IMR-90 (cell line): ENCODE data around the gene DNMT1. TPM values are rescaled to one million over a fixed set of nuclear protein-coding genes. Genes with fewer than 3 reads are reported as not detected.

Experiments
- ATAC-seq: fragments of 200-7000 bp; cut with Tn5 transposase; 2 replicates; pipeline ENCODE4 v1.9.1; 2020; ENCODE audit warnings: low read depth, mild to moderate bottlenecking, moderate library complexity
- BruUV-seq: library from RNA; stranded (reverse); fragments of 400-500 nt; replicated peaks from 2 replicates; lab custom pipeline; 2021; lab: Mats Ljungman, UMichigan
- CTCF ChIA-PET: fragments of 300-600 bp; formaldehyde crosslinking; extraction: SDS; loops from one replicate; lab custom pipeline; 2021; ENCODE audit warnings: antibody characterized with exemption; lab: Yijun Ruan, JAX
- POLR2A ChIA-PET: fragments of 300-600 bp; sonication (Branson Sonifier 250); formaldehyde crosslinking; loops from one replicate; lab custom pipeline; 2022; ENCODE audit warnings: antibody characterized with exemption; ENCODE audit not compliant: unreplicated experiment; lab: Charles Lee
- DNase-seq: peaks from one replicate; pipeline ENCODE4 v3.0.0; 2013
- H2AFZ ChIP-seq: replicated peaks from 2 replicates; pipeline ENCODE3; 2013; ENCODE audit warnings: low read length, mild to moderate bottlenecking; ENCODE audit not compliant: poor library complexity
- H2AK5ac ChIP-seq: 2 replicates; pipeline ENCODE4 v1.6.1; 2013; ENCODE audit warnings: low read depth, low read length, inconsistent platforms
- H2AK9ac ChIP-seq: replicated peaks from 2 replicates; pipeline ENCODE3; 2013; ENCODE audit warnings: mild to moderate bottlenecking, low read depth, low read length, moderate library complexity; ENCODE audit not compliant: poor library complexity
- H2BK120ac ChIP-seq: 2 replicates; pipeline ENCODE4 v1.6.1; 2013; ENCODE audit warnings: low read depth, low read length, inconsistent platforms
- H2BK15ac ChIP-seq: 3 replicates; pipeline ENCODE4 v1.6.1; 2013; ENCODE audit warnings: low read depth, low read length, inconsistent platforms
- H2BK20ac ChIP-seq: 2 replicates; pipeline ENCODE4 v1.6.1; 2013; ENCODE audit warnings: low read depth, mild to moderate bottlenecking, inconsistent platforms, low read length, moderate library complexity
- H2BK5ac ChIP-seq: 2 replicates; pipeline ENCODE4 v1.6.1; 2013; ENCODE audit warnings: mild to moderate bottlenecking, low read depth, low read length, inconsistent platforms; ENCODE audit not compliant: poor library complexity, severe bottlenecking
- H3K14ac ChIP-seq: replicated peaks from 2 replicates; pipeline ENCODE4 v1.6.1; 2013; ENCODE audit warnings: low read depth, low read length, inconsistent platforms
- H3K18ac ChIP-seq: 2 replicates; pipeline ENCODE4 v1.6.1; 2013; ENCODE audit warnings: low read depth, low read length, control low read depth
- H3K23ac ChIP-seq: 2 replicates; pipeline ENCODE4 v1.6.1; 2013; ENCODE audit warnings: low read depth, low read length, inconsistent platforms
- H3K27ac ChIP-seq: 2 replicates; pipeline ENCODE4 v1.5.1; 2013; ENCODE audit warnings: mild to moderate bottlenecking, control low read depth, low read length; ENCODE audit not compliant: insufficient read depth
- H3K27me3 ChIP-seq: 2 replicates; pipeline ENCODE4 v1.6.1; 2013; ENCODE audit warnings: low read length; ENCODE audit not compliant: control insufficient read depth, insufficient read depth
- H3K36me3 ChIP-seq: 2 replicates; pipeline ENCODE4 v1.6.1; 2013; ENCODE audit warnings: low read length, mixed read lengths; ENCODE audit not compliant: control insufficient read depth, insufficient read depth
- H3K4ac ChIP-seq: 2 replicates; pipeline ENCODE4 v1.6.1; 2013; ENCODE audit warnings: low read depth, low read length, inconsistent platforms
- H3K4me1 ChIP-seq: 2 replicates; pipeline ENCODE4 v1.6.1; 2013; ENCODE audit warnings: low read length, mixed read lengths; ENCODE audit not compliant: control insufficient read depth, insufficient read depth
- H3K4me2 ChIP-seq: 2 replicates; pipeline ENCODE4 v1.6.1; 2013; ENCODE audit warnings: low read depth, mild to moderate bottlenecking, control low read depth, low read length, moderate library complexity
- H3K4me3 ChIP-seq: 2 replicates; pipeline ENCODE4 v1.5.1; 2013; ENCODE audit warnings: low read depth, mild to moderate bottlenecking, control low read depth, low read length, moderate library complexity; ENCODE audit not compliant: insufficient read depth
- H3K56ac ChIP-seq: 2 replicates; pipeline ENCODE4 v1.6.1; 2013; ENCODE audit warnings: low read length, inconsistent platforms; ENCODE audit not compliant: insufficient read depth; ENCODE audit errors: extremely low read depth
- H3K79me1 ChIP-seq, 2 experiments: 2 replicates each; pipeline ENCODE4 v1.6.1; 2013; ENCODE audit warnings: low read length in 2 of 2, inconsistent platforms in 1 of 2, low read depth in 1 of 2
- H3K9ac ChIP-seq: 2 replicates; pipeline ENCODE4 v1.6.1; 2013; ENCODE audit warnings: low read depth, low read length, control low read depth
- H3K9me1 ChIP-seq: 2 replicates; pipeline ENCODE4 v1.6.1; 2013; ENCODE audit warnings: low read length, inconsistent platforms; ENCODE audit not compliant: insufficient read depth
- H3K9me3 ChIP-seq: 2 replicates; pipeline ENCODE4 v1.6.1; 2013; ENCODE audit warnings: low read length; ENCODE audit not compliant: control insufficient read depth, insufficient read depth
- H4K20me1 ChIP-seq: 2 replicates; pipeline ENCODE4 v1.6.1; 2013; ENCODE audit warnings: low read length, inconsistent platforms; ENCODE audit not compliant: insufficient read depth
- H4K5ac ChIP-seq: 2 replicates; pipeline ENCODE4 v1.6.1; 2013; ENCODE audit warnings: mild to moderate bottlenecking, low read depth, low read length, control low read depth
- H4K8ac ChIP-seq, 2 experiments: 2 replicates each; pipeline ENCODE4 v1.6.1; 2013; ENCODE audit warnings: low read depth in 2 of 2, low read length in 2 of 2, control low read depth in 1 of 2, inconsistent platforms in 1 of 2
- H4K91ac ChIP-seq: 2 replicates; pipeline ENCODE4 v1.6.1; 2013; ENCODE audit warnings: low read depth, low read length, inconsistent platforms; ENCODE audit not compliant: insufficient read depth
- BHLHE40 ChIP-seq: fragments of 150-350 bp; IDR thresholded peaks from 2 replicates; pipeline ENCODE4 v1.6.1; 2016; ENCODE audit warnings: mild to moderate bottlenecking, low read depth, low read length
- CEBPB ChIP-seq: IDR thresholded peaks from 2 replicates; pipeline ENCODE4 v1.6.1; 2012; ENCODE audit warnings: low read depth, low read length, improper control_type of control experiment
- CHD1 ChIP-seq: IDR thresholded peaks from 2 replicates; pipeline ENCODE4 v1.6.1; 2012; ENCODE audit warnings: low read depth, low read length, improper control_type of control experiment
- FOS ChIP-seq: fragments of 150-350 bp; IDR thresholded peaks from 2 replicates; pipeline ENCODE4 v1.6.1; 2016; ENCODE audit warnings: low read depth, low read length
- MAFK ChIP-seq: IDR thresholded peaks from 2 replicates; pipeline ENCODE4 v1.6.1; 2012; ENCODE audit warnings: low read depth, low read length, improper control_type of control experiment
- MAZ ChIP-seq: IDR thresholded peaks from 2 replicates; pipeline ENCODE4 v1.6.1; 2012; ENCODE audit warnings: low read depth, mild to moderate bottlenecking, low read length, improper control_type of control experiment, moderate library complexity, borderline replicate concordance
- MXI1 ChIP-seq: IDR thresholded peaks from 2 replicates; pipeline ENCODE4 v1.6.1; 2012; ENCODE audit warnings: low read depth, mild to moderate bottlenecking, low read length, moderate library complexity, borderline replicate concordance
- NFE2L2 ChIP-seq: fragments of 150-350 bp; IDR thresholded peaks from 2 replicates; pipeline ENCODE4 v1.6.1; 2016; ENCODE audit warnings: low read depth, mild to moderate bottlenecking, low read length
- POLR2A ChIP-seq: IDR thresholded peaks from 2 replicates; pipeline ENCODE4 v1.6.1; 2012; ENCODE audit warnings: mild to moderate bottlenecking, low read depth, low read length
- RAD21 ChIP-seq: IDR thresholded peaks from 2 replicates; pipeline ENCODE4 v1.6.1; 2012; ENCODE audit warnings: low read length, improper control_type of control experiment
- RCOR1 ChIP-seq: IDR thresholded peaks from 2 replicates; pipeline ENCODE4 v1.6.1; 2012; ENCODE audit warnings: mild to moderate bottlenecking, low read length, improper control_type of control experiment; ENCODE audit not compliant: insufficient replicate concordance
- RFX5 ChIP-seq: IDR thresholded peaks from 2 replicates; pipeline ENCODE4 v1.8.0; 2012; ENCODE audit warnings: low read depth, mild to moderate bottlenecking, low read length, moderate library complexity
- SMC3 ChIP-seq: fragments of 150-350 bp; IDR thresholded peaks from 2 replicates; pipeline ENCODE4 v1.6.1; 2016; ENCODE audit warnings: low read depth, mild to moderate bottlenecking, antibody characterized with exemption, low read length, moderate library complexity
- WGBS, 2 experiments: methylation state at CpG; one replicate each; pipeline versions ENCODE4 v1.1.5 to v1.1.7; 2013; ENCODE audit warnings: missing lambda C conversion rate in 2 of 2; ENCODE audit not compliant: insufficient read length in 1 of 2; ENCODE audit errors: extremely low coverage in 2 of 2; 5-methylcytosine and 5-hydroxymethylcytosine counted together
- dilution Hi-C: fragments of 300-500 bp; cut with HindIII; formaldehyde crosslinking; loops from one replicate; pipeline ENCODE4 v1.14.3; 2018; ENCODE audit warnings: low sequenced_read_pairs; ENCODE audit not compliant: unreplicated experiment
- in situ Hi-C: fragments of 300-500 bp; cut with MboI; formaldehyde crosslinking; loops from 3 replicates; pipeline ENCODE4 v1.14.3; 2019; ENCODE audit warnings: low sequenced_read_pairs, inconsistent platforms, mixed read lengths
- intact Hi-C: fragments of 100-400 bp; cut with micrococcal nuclease; formaldehyde crosslinking; loops from 2 replicates; pipeline ENCODE4 v1.10.0; 2022
- polyA plus RNA-seq, 3 experiments: library from polyadenylated mRNA; depleted of rRNA; stranded (reverse); fragments of >200 nt; gene quantifications; 2 replicates each; pipeline ENCODE4 v1.2.3, GENCODE V29; 2012; ENCODE audit warnings: low replicate concordance in 1 of 3
- total RNA-seq: library from RNA; depleted of rRNA; stranded (reverse); fragments of >200 nt; gene quantifications from 2 replicates; pipeline ENCODE4 v1.2.3, GENCODE V29; 2012
- TF ChIP-seq, protein P1 (sequence below): fragments of 150-350 bp; IDR thresholded peaks from 2 replicates; pipeline ENCODE4 v1.6.1; 2017; ENCODE audit warnings: mild to moderate bottlenecking, antibody characterized with exemption, low read length, low read depth
- TF ChIP-seq, protein P2 (sequence below): conservative IDR thresholded peaks from 2 replicates; pipeline ENCODE4 v1.5.1; 2012; ENCODE audit warnings: mild to moderate bottlenecking, low read depth, low read length, improper control_type of control experiment
- TF ChIP-seq, protein P3 (sequence below): fragments of 150-350 bp; IDR thresholded peaks from 2 replicates; pipeline ENCODE4 v1.6.1; 2016; ENCODE audit warnings: low read depth, mild to moderate bottlenecking, low read length, moderate library complexity, borderline replicate concordance

DNMT1 gene
- total and polyA plus RNA-seq, 2 of the 4 experiments (the other 2 are of a cell fraction), result 26.2 to 83.6 TPM

DNA sequence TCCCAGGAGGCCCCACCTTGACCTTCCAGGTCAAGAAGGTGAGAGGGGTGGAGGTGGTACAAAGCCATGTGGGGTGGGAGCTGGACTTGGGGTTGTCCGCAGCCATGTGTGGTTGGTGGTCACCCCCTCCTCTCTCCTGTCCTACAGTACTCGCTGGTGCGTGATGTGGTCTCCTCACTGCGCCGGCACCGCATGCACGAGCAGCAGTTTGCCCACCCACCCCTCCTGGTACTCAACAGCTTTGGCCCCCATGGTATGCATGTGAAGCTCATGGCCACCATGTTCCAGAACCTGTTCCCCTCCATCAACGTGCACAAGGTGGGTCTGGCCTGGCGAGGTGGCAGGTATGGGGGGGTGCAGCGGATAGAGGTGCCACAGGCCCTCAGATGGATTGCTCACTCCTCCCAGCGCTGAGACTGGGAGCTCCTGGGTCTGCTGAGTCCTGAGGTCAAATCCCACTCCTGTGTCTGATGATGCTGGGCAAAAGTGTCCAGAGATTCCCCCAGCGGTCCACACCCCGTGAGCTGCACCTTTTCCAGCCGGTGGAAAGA is 86.9 kb downstream of the DNMT1 start:
- Histone ChIP-seq H2BK15ac (no peak overlapping the region), H2BK5ac (no peak overlapping the region), H3K23ac (no peak overlapping the region), H3K4me2 (no peak overlapping the region), H3K4ac (no peak overlapping the region), H3K4me3 (no peak overlapping the region), H3K9me1 (no peaks in the 10 kb centered on the region), H3K79me1 (peaks cover 16 to 38% of the 10 kb centered on the region in 2 experiments), H4K20me1 (0 out of 2 replicates have a peak, but pooled peaks cover 5% of the 10 kb centered on the region), H3K18ac (no peak overlapping the region), H3K4me1 (peaks cover 2% of the 10 kb centered on the region), H2AK9ac (no peak overlapping the region), H3K27ac (no peak overlapping the region), H4K5ac (no peak overlapping the region), H2AFZ (no peak overlapping the region), H3K36me3 (peaks cover 35% of the 10 kb centered on the region), H4K8ac (no peak overlapping the region; a peak in 1 of 4 replicates), H4K91ac (no peak overlapping the region), H3K56ac (no peak overlapping the region), H3K9ac (no peak overlapping the region; the same call in 1 of the 2 replicates), H3K9me3 (no peaks in the 10 kb centered on the region), H2BK120ac (no peak overlapping the region), H3K27me3 (no peaks in the 10 kb centered on the region), H3K14ac (no peak overlapping the region), H2AK5ac (no peak overlapping the region), H2BK20ac (no peak overlapping the region)
- intact Hi-C loops, result loop anchor here (5.0 kb wide), 1 partner anchor 144 kb away; the partner anchor contains the start of gene MRPL4
- ChIA-PET CTCF (no interaction called here), POLR2A (interaction anchor here (0.6 kb wide), 1 partner anchor 96 kb away, joined by 15 read pairs; no protein-coding TSS in a partner anchor)
- TF ChIP-seq SMC3, result no peak
- no peak for TF ChIP-seq CHD1
- no peak for TF ChIP-seq RAD21
- no peak for TF ChIP-seq MAFK
- TF ChIP-seq MAZ, result no peak
- TF ChIP-seq MXI1, result no peak
- TF ChIP-seq NFE2L2, result no peak
- TF ChIP-seq, protein P1, sequence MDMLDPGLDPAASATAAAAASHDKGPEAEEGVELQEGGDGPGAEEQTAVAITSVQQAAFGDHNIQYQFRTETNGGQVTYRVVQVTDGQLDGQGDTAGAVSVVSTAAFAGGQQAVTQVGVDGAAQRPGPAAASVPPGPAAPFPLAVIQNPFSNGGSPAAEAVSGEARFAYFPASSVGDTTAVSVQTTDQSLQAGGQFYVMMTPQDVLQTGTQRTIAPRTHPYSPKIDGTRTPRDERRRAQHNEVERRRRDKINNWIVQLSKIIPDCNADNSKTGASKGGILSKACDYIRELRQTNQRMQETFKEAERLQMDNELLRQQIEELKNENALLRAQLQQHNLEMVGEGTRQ, result no peak
- TF ChIP-seq BHLHE40, result no peak
- TF ChIP-seq RFX5, result no peak
- TF ChIP-seq POLR2A, result no peak
- TF ChIP-seq, protein P2, sequence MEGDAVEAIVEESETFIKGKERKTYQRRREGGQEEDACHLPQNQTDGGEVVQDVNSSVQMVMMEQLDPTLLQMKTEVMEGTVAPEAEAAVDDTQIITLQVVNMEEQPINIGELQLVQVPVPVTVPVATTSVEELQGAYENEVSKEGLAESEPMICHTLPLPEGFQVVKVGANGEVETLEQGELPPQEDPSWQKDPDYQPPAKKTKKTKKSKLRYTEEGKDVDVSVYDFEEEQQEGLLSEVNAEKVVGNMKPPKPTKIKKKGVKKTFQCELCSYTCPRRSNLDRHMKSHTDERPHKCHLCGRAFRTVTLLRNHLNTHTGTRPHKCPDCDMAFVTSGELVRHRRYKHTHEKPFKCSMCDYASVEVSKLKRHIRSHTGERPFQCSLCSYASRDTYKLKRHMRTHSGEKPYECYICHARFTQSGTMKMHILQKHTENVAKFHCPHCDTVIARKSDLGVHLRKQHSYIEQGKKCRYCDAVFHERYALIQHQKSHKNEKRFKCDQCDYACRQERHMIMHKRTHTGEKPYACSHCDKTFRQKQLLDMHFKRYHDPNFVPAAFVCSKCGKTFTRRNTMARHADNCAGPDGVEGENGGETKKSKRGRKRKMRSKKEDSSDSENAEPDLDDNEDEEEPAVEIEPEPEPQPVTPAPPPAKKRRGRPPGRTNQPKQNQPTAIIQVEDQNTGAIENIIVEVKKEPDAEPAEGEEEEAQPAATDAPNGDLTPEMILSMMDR, result no peak
- TF ChIP-seq RCOR1, result no peak
- TF ChIP-seq, protein P3, sequence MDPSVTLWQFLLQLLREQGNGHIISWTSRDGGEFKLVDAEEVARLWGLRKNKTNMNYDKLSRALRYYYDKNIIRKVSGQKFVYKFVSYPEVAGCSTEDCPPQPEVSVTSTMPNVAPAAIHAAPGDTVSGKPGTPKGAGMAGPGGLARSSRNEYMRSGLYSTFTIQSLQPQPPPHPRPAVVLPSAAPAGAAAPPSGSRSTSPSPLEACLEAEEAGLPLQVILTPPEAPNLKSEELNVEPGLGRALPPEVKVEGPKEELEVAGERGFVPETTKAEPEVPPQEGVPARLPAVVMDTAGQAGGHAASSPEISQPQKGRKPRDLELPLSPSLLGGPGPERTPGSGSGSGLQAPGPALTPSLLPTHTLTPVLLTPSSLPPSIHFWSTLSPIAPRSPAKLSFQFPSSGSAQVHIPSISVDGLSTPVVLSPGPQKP, result no peak
- no peak for TF ChIP-seq CEBPB
- no peak for TF ChIP-seq FOS
- ATAC-seq (no peak), DNase-seq (no peak)
- in situ Hi-C loops, result no loop called here
- dilution Hi-C loops, result no loop called here
- WGBS, 2 experiments, result 91% methylated on average over 3 of the region's 14 CpGs; no CpG with 5 or more reads in 1 of the 2 experiments
- no TSS peak for BruUV-seq
